ENCODE data around the gene PLAAT5. TPM values are rescaled to one million over a fixed set of nuclear protein-coding genes. Genes with fewer than 3 reads are reported as not detected.

Gene PLAAT5
- total RNA-seq, 1 experiment from 2014 or later = not detected

- no TSS peak for BruUV-seq (replicated peaks)
- Histone ChIP-seq H4K20me1 (ENCODE audit: insufficient read depth) (no peaks in the 10 kb centered on the region), H2AFZ (ENCODE audit: low read depth, low read length, poor library complexity, severe bottlenecking) (no peak overlapping the region), H3K4me1 (ENCODE audit: control insufficient read depth in 1 of 2, insufficient read depth in 2 of 2, low read length in 2 of 2) (no peaks in the 10 kb centered on the region), H3K27ac (ENCODE audit: low read depth, low read length) (no peak overlapping the region), H3K9me3 (ENCODE audit: control insufficient read depth in 1 of 2, insufficient read depth in 1 of 2, low read depth in 1 of 2, low read length in 2 of 2) (peaks cover 0 to 7% of the 10 kb centered on the region in 2 experiments; a peak in 1 of 4 replicates), H3K79me2 (ENCODE audit: insufficient read depth, low read length) (no peaks in the 10 kb centered on the region), H3K4me3 (replicated peaks in 1 of 2; ENCODE audit: low read depth in 1 of 2, low read length in 2 of 2) (no peak overlapping the region), H3K4me2 (ENCODE audit: low read length) (no peak overlapping the region), H3K27me3 (ENCODE audit: insufficient read depth, low read length) (no peaks in the 10 kb centered on the region), H3K9ac (ENCODE audit: low read length) (no peak overlapping the region), H3K9me2 (ENCODE audit: insufficient read depth) (no peaks in the 10 kb centered on the region), H3K36me3 (ENCODE audit: control insufficient read depth in 1 of 2, insufficient read depth in 2 of 2, low read length in 2 of 2) (no peaks in the 10 kb centered on the region)
- ChIA-PET RAD21 (ENCODE audit: low non-redundant PET in 1 of 2, low total read pairs in 2 of 2, uncharacterized antibody in 2 of 2, unreplicated experiment in 2 of 2) (no interaction called here), POLR2A (no interaction called here), CTCF (no interaction called here)
- ATAC-seq (no peak), DNase-seq (ENCODE audit: low read depth, low spot score) (no peak)
- intact Hi-C loops (cut with micrococcal nuclease) = loop anchor here (10.0 kb wide), 1 partner anchor 362 kb away; the partner anchor contains the start of gene MARK2
- TF ChIP-seq FOSL1 (IDR thresholded peaks at IDR 0.05; ENCODE audit: low read depth) (no peak), CEBPB (IDR thresholded peaks at IDR 0.05; ENCODE audit: low read depth) (peak; percentile 44), CTCF (IDR thresholded peaks at IDR 0.05 in 2 of 3, conservative IDR thresholded peaks at IDR 0.05 in 1 of 3; ENCODE audit: borderline replicate concordance in 1 of 3, insufficient read depth in 1 of 3, low read depth in 2 of 3, low read length in 2 of 3) (no peak), REST (IDR thresholded peaks at IDR 0.05; ENCODE audit: low read depth) (no peak), SIN3A (IDR thresholded peaks at IDR 0.05; ENCODE audit: low read depth) (no peak), SP1 (IDR thresholded peaks at IDR 0.05; ENCODE audit: low read depth) (no peak)
Measured at GRCh38 chr11:63472372-63472771, 18.6 kb downstream of the PLAAT5 start.

All from HCT116 (cell line).